A549 treated with AZD2906 at 1 μM for 4 hours (cell line): ENCODE results near the gene VIM. TPM values are rescaled to one million over a fixed set of nuclear protein-coding genes. Genes with fewer than 3 reads are reported as not detected.

ENCODE experiments used
- total RNA-seq: library from RNA; stranded (reverse); fragments of 200-300 nt; extraction: Qiagen RNA extraction; gene quantifications from 5 replicates; pipeline ENCODE4 v1.2.3, GENCODE V29; 2022

Gene VIM
- 1,625 to 1,778 TPM (median 1,701 TPM) in 5 replicates for total RNA-seq

GRCh38 chr10:17228091-17229015, at the start of gene VIM:
Gene VIM (plus strand): TSS chr10:17228241. CDS start chr10:17229423, 1,182 bp downstream.

GRCh38 chr10:17200912-17201793, 26.9 kb upstream of the VIM start, which contains the start of gene TRDMT1:
Gene TRDMT1 (minus strand): TSS chr10:17201672. CDS start chr10:17201634, 38 bp downstream.

Other genes starting within 250 kb of the VIM start
- 0.02 to 0.06 TPM (median 0.05 TPM) in 5 replicates for gene CUBN, start 98.4 kb upstream of the VIM start, total RNA-seq
- gene TRDMT1, start 26.6 kb upstream of the VIM start, total RNA-seq: 2.8 to 3.0 TPM (median 2.9 TPM) in 5 replicates
- gene ST8SIA6, start 226.4 kb downstream of the VIM start, total RNA-seq: 0.03 to 0.14 TPM (median 0.06 TPM) in 4 of 5 replicates, not detected in the other